IMR-90 (cell line): Measurements from ENCODE around the gene RUNX1. TPM values are rescaled to one million over a fixed set of nuclear protein-coding genes. Genes with fewer than 3 reads are reported as not detected.

Source experiments
- ATAC-seq: fragments of 200-7000 bp; cut with Tn5 transposase; 2 replicates; pipeline ENCODE4 v1.9.1; 2020; ENCODE audit warnings: low read depth, mild to moderate bottlenecking, moderate library complexity
- BruUV-seq: library from RNA; stranded (reverse); fragments of 400-500 nt; replicated peaks from 2 replicates; lab custom pipeline; 2021; lab: Mats Ljungman, UMichigan
- CTCF ChIA-PET: fragments of 300-600 bp; formaldehyde crosslinking; extraction: SDS; loops from one replicate; lab custom pipeline; 2021; ENCODE audit warnings: antibody characterized with exemption; lab: Yijun Ruan, JAX
- POLR2A ChIA-PET: fragments of 300-600 bp; sonication (Branson Sonifier 250); formaldehyde crosslinking; loops from one replicate; lab custom pipeline; 2022; ENCODE audit warnings: antibody characterized with exemption; ENCODE audit not compliant: unreplicated experiment; lab: Charles Lee
- DNase-seq: peaks from one replicate; pipeline ENCODE4 v3.0.0; 2013
- H2AFZ ChIP-seq: replicated peaks from 2 replicates; pipeline ENCODE3; 2013; ENCODE audit warnings: low read length, mild to moderate bottlenecking; ENCODE audit not compliant: poor library complexity
- H2AK5ac ChIP-seq: 2 replicates; pipeline ENCODE4 v1.6.1; 2013; ENCODE audit warnings: low read depth, low read length, inconsistent platforms
- H2AK9ac ChIP-seq: replicated peaks from 2 replicates; pipeline ENCODE3; 2013; ENCODE audit warnings: mild to moderate bottlenecking, low read depth, low read length, moderate library complexity; ENCODE audit not compliant: poor library complexity
- H2BK120ac ChIP-seq: 2 replicates; pipeline ENCODE4 v1.6.1; 2013; ENCODE audit warnings: low read depth, low read length, inconsistent platforms
- H2BK15ac ChIP-seq: 3 replicates; pipeline ENCODE4 v1.6.1; 2013; ENCODE audit warnings: low read depth, low read length, inconsistent platforms
- H2BK20ac ChIP-seq: 2 replicates; pipeline ENCODE4 v1.6.1; 2013; ENCODE audit warnings: low read depth, mild to moderate bottlenecking, inconsistent platforms, low read length, moderate library complexity
- H2BK5ac ChIP-seq: 2 replicates; pipeline ENCODE4 v1.6.1; 2013; ENCODE audit warnings: mild to moderate bottlenecking, low read depth, low read length, inconsistent platforms; ENCODE audit not compliant: poor library complexity, severe bottlenecking
- H3K14ac ChIP-seq: replicated peaks from 2 replicates; pipeline ENCODE4 v1.6.1; 2013; ENCODE audit warnings: low read depth, low read length, inconsistent platforms
- H3K18ac ChIP-seq: 2 replicates; pipeline ENCODE4 v1.6.1; 2013; ENCODE audit warnings: low read depth, low read length, control low read depth
- H3K23ac ChIP-seq: 2 replicates; pipeline ENCODE4 v1.6.1; 2013; ENCODE audit warnings: low read depth, low read length, inconsistent platforms
- H3K27ac ChIP-seq: 2 replicates; pipeline ENCODE4 v1.5.1; 2013; ENCODE audit warnings: mild to moderate bottlenecking, control low read depth, low read length; ENCODE audit not compliant: insufficient read depth
- H3K27me3 ChIP-seq: 2 replicates; pipeline ENCODE4 v1.6.1; 2013; ENCODE audit warnings: low read length; ENCODE audit not compliant: control insufficient read depth, insufficient read depth
- H3K36me3 ChIP-seq: 2 replicates; pipeline ENCODE4 v1.6.1; 2013; ENCODE audit warnings: low read length, mixed read lengths; ENCODE audit not compliant: control insufficient read depth, insufficient read depth
- H3K4ac ChIP-seq: 2 replicates; pipeline ENCODE4 v1.6.1; 2013; ENCODE audit warnings: low read depth, low read length, inconsistent platforms
- H3K4me1 ChIP-seq: 2 replicates; pipeline ENCODE4 v1.6.1; 2013; ENCODE audit warnings: low read length, mixed read lengths; ENCODE audit not compliant: control insufficient read depth, insufficient read depth
- H3K4me2 ChIP-seq: 2 replicates; pipeline ENCODE4 v1.6.1; 2013; ENCODE audit warnings: low read depth, mild to moderate bottlenecking, control low read depth, low read length, moderate library complexity
- H3K4me3 ChIP-seq: 2 replicates; pipeline ENCODE4 v1.5.1; 2013; ENCODE audit warnings: low read depth, mild to moderate bottlenecking, control low read depth, low read length, moderate library complexity; ENCODE audit not compliant: insufficient read depth
- H3K56ac ChIP-seq: 2 replicates; pipeline ENCODE4 v1.6.1; 2013; ENCODE audit warnings: low read length, inconsistent platforms; ENCODE audit not compliant: insufficient read depth; ENCODE audit errors: extremely low read depth
- H3K79me1 ChIP-seq, 2 experiments: 2 replicates each; pipeline ENCODE4 v1.6.1; 2013; ENCODE audit warnings: low read length in 2 of 2, inconsistent platforms in 1 of 2, low read depth in 1 of 2
- H3K9ac ChIP-seq: 2 replicates; pipeline ENCODE4 v1.6.1; 2013; ENCODE audit warnings: low read depth, low read length, control low read depth
- H3K9me1 ChIP-seq: 2 replicates; pipeline ENCODE4 v1.6.1; 2013; ENCODE audit warnings: low read length, inconsistent platforms; ENCODE audit not compliant: insufficient read depth
- H3K9me3 ChIP-seq: 2 replicates; pipeline ENCODE4 v1.6.1; 2013; ENCODE audit warnings: low read length; ENCODE audit not compliant: control insufficient read depth, insufficient read depth
- H4K20me1 ChIP-seq: 2 replicates; pipeline ENCODE4 v1.6.1; 2013; ENCODE audit warnings: low read length, inconsistent platforms; ENCODE audit not compliant: insufficient read depth
- H4K5ac ChIP-seq: 2 replicates; pipeline ENCODE4 v1.6.1; 2013; ENCODE audit warnings: mild to moderate bottlenecking, low read depth, low read length, control low read depth
- H4K8ac ChIP-seq, 2 experiments: 2 replicates each; pipeline ENCODE4 v1.6.1; 2013; ENCODE audit warnings: low read depth in 2 of 2, low read length in 2 of 2, control low read depth in 1 of 2, inconsistent platforms in 1 of 2
- H4K91ac ChIP-seq: 2 replicates; pipeline ENCODE4 v1.6.1; 2013; ENCODE audit warnings: low read depth, low read length, inconsistent platforms; ENCODE audit not compliant: insufficient read depth
- BHLHE40 ChIP-seq: fragments of 150-350 bp; IDR thresholded peaks from 2 replicates; pipeline ENCODE4 v1.6.1; 2016; ENCODE audit warnings: mild to moderate bottlenecking, low read depth, low read length
- CEBPB ChIP-seq: IDR thresholded peaks from 2 replicates; pipeline ENCODE4 v1.6.1; 2012; ENCODE audit warnings: low read depth, low read length, improper control_type of control experiment
- CHD1 ChIP-seq: IDR thresholded peaks from 2 replicates; pipeline ENCODE4 v1.6.1; 2012; ENCODE audit warnings: low read depth, low read length, improper control_type of control experiment
- CTCF ChIP-seq: conservative IDR thresholded peaks from 2 replicates; pipeline ENCODE4 v1.5.1; 2012; ENCODE audit warnings: mild to moderate bottlenecking, low read depth, low read length, improper control_type of control experiment
- ELK1 ChIP-seq: fragments of 150-350 bp; IDR thresholded peaks from 2 replicates; pipeline ENCODE4 v1.6.1; 2016; ENCODE audit warnings: low read depth, mild to moderate bottlenecking, low read length, moderate library complexity, borderline replicate concordance
- FOS ChIP-seq: fragments of 150-350 bp; IDR thresholded peaks from 2 replicates; pipeline ENCODE4 v1.6.1; 2016; ENCODE audit warnings: low read depth, low read length
- MAFK ChIP-seq: IDR thresholded peaks from 2 replicates; pipeline ENCODE4 v1.6.1; 2012; ENCODE audit warnings: low read depth, low read length, improper control_type of control experiment
- MAZ ChIP-seq: IDR thresholded peaks from 2 replicates; pipeline ENCODE4 v1.6.1; 2012; ENCODE audit warnings: low read depth, mild to moderate bottlenecking, low read length, improper control_type of control experiment, moderate library complexity, borderline replicate concordance
- MXI1 ChIP-seq: IDR thresholded peaks from 2 replicates; pipeline ENCODE4 v1.6.1; 2012; ENCODE audit warnings: low read depth, mild to moderate bottlenecking, low read length, moderate library complexity, borderline replicate concordance
- NFE2L2 ChIP-seq: fragments of 150-350 bp; IDR thresholded peaks from 2 replicates; pipeline ENCODE4 v1.6.1; 2016; ENCODE audit warnings: low read depth, mild to moderate bottlenecking, low read length
- POLR2A ChIP-seq: IDR thresholded peaks from 2 replicates; pipeline ENCODE4 v1.6.1; 2012; ENCODE audit warnings: mild to moderate bottlenecking, low read depth, low read length
- RAD21 ChIP-seq: IDR thresholded peaks from 2 replicates; pipeline ENCODE4 v1.6.1; 2012; ENCODE audit warnings: low read length, improper control_type of control experiment
- RCOR1 ChIP-seq: IDR thresholded peaks from 2 replicates; pipeline ENCODE4 v1.6.1; 2012; ENCODE audit warnings: mild to moderate bottlenecking, low read length, improper control_type of control experiment; ENCODE audit not compliant: insufficient replicate concordance
- RFX5 ChIP-seq: IDR thresholded peaks from 2 replicates; pipeline ENCODE4 v1.8.0; 2012; ENCODE audit warnings: low read depth, mild to moderate bottlenecking, low read length, moderate library complexity
- SMC3 ChIP-seq: fragments of 150-350 bp; IDR thresholded peaks from 2 replicates; pipeline ENCODE4 v1.6.1; 2016; ENCODE audit warnings: low read depth, mild to moderate bottlenecking, antibody characterized with exemption, low read length, moderate library complexity
- USF2 ChIP-seq: fragments of 150-350 bp; IDR thresholded peaks from 2 replicates; pipeline ENCODE4 v1.6.1; 2017; ENCODE audit warnings: mild to moderate bottlenecking, antibody characterized with exemption, low read length, low read depth
- whole genome bisulfite sequencing, 2 experiments: methylation state at CpG; one replicate each; pipeline versions ENCODE4 v1.1.5 to v1.1.7; 2013; ENCODE audit warnings: missing lambda C conversion rate in 2 of 2; ENCODE audit not compliant: insufficient read length in 1 of 2; ENCODE audit errors: extremely low coverage in 2 of 2; 5-methylcytosine and 5-hydroxymethylcytosine counted together
- dilution Hi-C: fragments of 300-500 bp; cut with HindIII; formaldehyde crosslinking; loops from one replicate; pipeline ENCODE4 v1.14.3; 2018; ENCODE audit warnings: low sequenced_read_pairs; ENCODE audit not compliant: unreplicated experiment
- in situ Hi-C: fragments of 300-500 bp; cut with MboI; formaldehyde crosslinking; loops from 3 replicates; pipeline ENCODE4 v1.14.3; 2019; ENCODE audit warnings: low sequenced_read_pairs, inconsistent platforms, mixed read lengths
- intact Hi-C: fragments of 100-400 bp; cut with micrococcal nuclease; formaldehyde crosslinking; loops from 2 replicates; pipeline ENCODE4 v1.10.0; 2022
- polyA plus RNA-seq, 3 experiments: library from polyadenylated mRNA; depleted of rRNA; stranded (reverse); fragments of >200 nt; gene quantifications; 2 replicates each; pipeline ENCODE4 v1.2.3, GENCODE V29; 2012; ENCODE audit warnings: low replicate concordance in 1 of 3
- total RNA-seq: library from RNA; depleted of rRNA; stranded (reverse); fragments of >200 nt; gene quantifications from 2 replicates; pipeline ENCODE4 v1.2.3, GENCODE V29; 2012

RUNX1 gene
- total and polyA plus RNA-seq, 2 of the 4 experiments (the other 2 are of a cell fraction) = 34.5 to 56.5 TPM

GRCh38 chr21:34990842-34991241 lies 58.3 kb downstream of the RUNX1 start:
- H3K4me2 ChIP-seq = no peak overlapping the region
- dilution Hi-C loops = no loop called here
- WGBS, 2 experiments = 96% methylated on average over 5 of the region's 8 CpGs; no CpG with 5 or more reads in 1 of the 2 experiments
- H3K56ac ChIP-seq = no peak overlapping the region
- no peak overlapping the region for H4K8ac ChIP-seq
- H3K4ac ChIP-seq = no peak overlapping the region
- ChIA-PET CTCF (no interaction called here), POLR2A (no interaction called here)
- no peak for ATAC-seq
- no peaks in the 10 kb centered on the region for H3K9me3 ChIP-seq
- no peak overlapping the region; the same call in 1 of the 2 replicates for H2AK5ac ChIP-seq
- no peak overlapping the region; the same call in 1 of the 2 replicates for H2BK20ac ChIP-seq
- H3K14ac ChIP-seq = no peak overlapping the region
- H3K18ac ChIP-seq = no peak overlapping the region
- H3K36me3 ChIP-seq = no peaks in the 10 kb centered on the region
- H4K20me1 ChIP-seq = no peaks in the 10 kb centered on the region
- peaks cover 0 to 17% of the 10 kb centered on the region in 2 experiments; a peak in 2 of 4 replicates for H3K79me1 ChIP-seq
- H3K4me1 ChIP-seq = peaks cover 8% of the 10 kb centered on the region
- H3K9ac ChIP-seq = no peak overlapping the region
- H3K9me1 ChIP-seq = peaks cover 11% of the 10 kb centered on the region
- H2BK5ac ChIP-seq = no peak overlapping the region
- no peak overlapping the region for H3K4me3 ChIP-seq
- in situ Hi-C loops = no loop called here
- H2AFZ ChIP-seq = no peak overlapping the region
- TF ChIP-seq MXI1 (no peak), NFE2L2 (no peak), BHLHE40 (no peak), MAFK (no peak), SMC3 (no peak), CEBPB (no peak), ELK1 (no peak), POLR2A (no peak), FOS (no peak), RFX5 (no peak), CHD1 (no peak), USF2 (no peak), MAZ (no peak), RCOR1 (no peak), CTCF (no peak), RAD21 (no peak)
- peak overlapping the region; percentile 24; the same call in 1 of the 2 replicates for H2BK120ac ChIP-seq
- no peak for DNase-seq
- H4K5ac ChIP-seq = no peak overlapping the region
- no peaks in the 10 kb centered on the region for H3K27me3 ChIP-seq
- no peak overlapping the region for H3K27ac ChIP-seq
- no peak overlapping the region for H3K23ac ChIP-seq
- intact Hi-C loops = no loop called here
- H2AK9ac ChIP-seq = no peak overlapping the region
- BruUV-seq = no TSS peak
- no peak overlapping the region; the same call in 1 of the 2 replicates for H4K91ac ChIP-seq
- no peak overlapping the region for H2BK15ac ChIP-seq
